CD4-positive, alpha-beta memory T cell (primary cell): Measurements from ENCODE around the gene AKNA. TPM values are rescaled to one million over a fixed set of nuclear protein-coding genes. Genes with fewer than 3 reads are reported as not detected.

Source experiments
- CTCF ChIA-PET: fragments of 350-600 bp; sonication (Branson Sonifier 250); formaldehyde crosslinking; loops from one replicate; lab custom pipeline; 2021; ENCODE audit warnings: inconsistent platforms; ENCODE audit not compliant: partially characterized antibody; lab: Charles Lee
- POLR2A ChIA-PET: fragments of 350-600 bp; sonication (Branson Sonifier 250); formaldehyde crosslinking; loops from one replicate; lab custom pipeline; 2021; ENCODE audit not compliant: partially characterized antibody; lab: Charles Lee
- DNase-seq, 5 donors: peaks; one replicate each; pipeline versions ENCODE4 v3.0.0 to v3.0.0-alpha.2; 2020 to 2022; ENCODE audit warnings: mixed read lengths in 1 of 5
- H3K27ac ChIP-seq: one replicate; pipeline ENCODE4 v1.7.0; 2013; ENCODE audit warnings: low read depth, low read length
- H3K27me3 ChIP-seq: 2 replicates; pipeline ENCODE4 v1.7.0; 2013; ENCODE audit warnings: mild to moderate bottlenecking, low read length, moderate library complexity; ENCODE audit not compliant: insufficient read depth
- H3K36me3 ChIP-seq: 2 replicates; pipeline ENCODE4 v1.7.0; 2013; ENCODE audit warnings: mild to moderate bottlenecking, low read length, moderate library complexity; ENCODE audit not compliant: insufficient read depth
- H3K4me1 ChIP-seq: 2 replicates; pipeline ENCODE4 v1.7.0; 2013; ENCODE audit warnings: mild to moderate bottlenecking, low read length, moderate library complexity; ENCODE audit not compliant: insufficient read depth
- H3K4me3 ChIP-seq, 2 donors: one replicate each; pipeline ENCODE4 v1.7.0; 2013; ENCODE audit warnings: low read length in 2 of 2, mild to moderate bottlenecking in 1 of 2
- H3K9me3 ChIP-seq, 2 donors: one replicate each; pipeline ENCODE4 v1.7.0; 2013; ENCODE audit warnings: low read length in 2 of 2, control low read depth in 1 of 2; ENCODE audit not compliant: control insufficient read depth in 1 of 2
- H3K27ac Mint-ChIP-seq, 7 donors: one replicate each; pipeline ENCODE4 v1.8.0; 2020 to 2021; ENCODE audit warnings: mixed read lengths in 7 of 7, mild to moderate bottlenecking in 6 of 7, inconsistent platforms in 3 of 7, moderate library complexity in 3 of 7
- H3K27me3 Mint-ChIP-seq, 2 donors: one replicate each; pipeline ENCODE4 v1.8.0; 2020 to 2021; ENCODE audit warnings: mixed read lengths in 2 of 2
- H3K36me3 Mint-ChIP-seq, 2 donors: one replicate each; pipeline ENCODE4 v1.8.0; 2020 to 2021; ENCODE audit warnings: mixed read lengths in 2 of 2, inconsistent platforms in 1 of 2, mild to moderate bottlenecking in 1 of 2
- H3K4me1 Mint-ChIP-seq, 4 donors: one replicate each; pipeline ENCODE4 v1.8.0; 2020 to 2021; ENCODE audit warnings: mixed read lengths in 4 of 4, mild to moderate bottlenecking in 1 of 4
- H3K4me3 Mint-ChIP-seq, 8 donors: one replicate each; pipeline ENCODE4 v1.8.0; 2020 to 2021; ENCODE audit warnings: mixed read lengths in 8 of 8, mild to moderate bottlenecking in 7 of 8, moderate library complexity in 6 of 8, inconsistent platforms in 3 of 8
- H3K9me3 Mint-ChIP-seq, 8 donors: one replicate each; pipeline ENCODE4 v1.8.0; 2020 to 2021; ENCODE audit warnings: mixed read lengths in 8 of 8, mild to moderate bottlenecking in 5 of 8, inconsistent platforms in 3 of 8, moderate library complexity in 1 of 8
- intact Hi-C: fragments of 100-400 bp; cut with micrococcal nuclease; formaldehyde crosslinking; loops from one replicate; pipeline ENCODE4 v1.15.1; 2023
- polyA plus RNA-seq, 2 donors: library from polyadenylated mRNA; unstranded; fragments of 300-500 nt; fragmentation: Illumina TruSeq; gene quantifications; one replicate each; pipeline ENCODE4 v1.2.3, GENCODE V29; 2021
- total RNA-seq, 2 experiments: library from RNA; stranded (reverse); gene quantifications; one replicate each; pipeline ENCODE4 v1.2.3, GENCODE V29; 2021

Gene AKNA
- total and polyA plus RNA-seq, 4 experiments from 2014 or later = 1.9 to 375 (median 205) TPM

GRCh38 chr9:114299286-114300152, 88.3 kb downstream of the AKNA start:
- CTCF ChIA-PET = no interaction called here
- Mint-ChIP-seq H3K36me3 (peaks cover 0 to 2% of the 10 kb centered on the region in 2 donors), H3K4me3 (no peak overlapping the region), H3K27ac (no peak overlapping the region), H3K27me3 (no peaks in the 10 kb centered on the region), H3K9me3 (peaks cover 0 to 23% (median 16%) of the 10 kb centered on the region in 8 donors), H3K4me1 (peaks cover 0 to 1% (median 0%) of the 10 kb centered on the region in 4 donors)
- Histone ChIP-seq H3K4me3 (no peak overlapping the region), H3K27me3 (no peaks in the 10 kb centered on the region), H3K9me3 (no peaks in the 10 kb centered on the region), H3K36me3 (no peaks in the 10 kb centered on the region), H3K4me1 (no peaks in the 10 kb centered on the region), H3K27ac (no peak overlapping the region)
- POLR2A ChIA-PET = no interaction called here
- intact Hi-C loops = no loop called here
- DNase-seq = no peak

DNA sequence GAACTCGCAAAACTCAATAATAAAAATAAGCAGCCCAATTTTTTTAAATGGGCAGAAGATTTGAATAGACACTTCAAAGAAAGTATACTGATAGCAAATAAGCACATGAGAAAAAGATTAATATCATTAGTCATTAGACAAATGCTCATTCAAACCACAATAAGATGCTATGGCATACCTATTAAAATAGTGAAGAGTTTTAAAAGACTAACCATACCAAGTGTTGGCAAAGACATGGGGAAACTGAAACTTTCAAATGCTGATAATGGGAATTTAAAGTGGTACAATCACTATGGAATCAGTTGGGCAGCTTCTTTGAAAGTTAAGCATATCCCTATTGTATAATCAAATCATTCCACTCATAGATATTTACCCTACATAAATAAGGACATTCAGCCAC, 91.4 kb downstream of the AKNA start:
- intact Hi-C loops = no loop called here
- no peaks in the 10 kb centered on the region for H3K36me3 ChIP-seq
- ChIA-PET CTCF (no interaction called here), POLR2A (no interaction called here)
- Mint-ChIP-seq H3K27me3 (no peaks in the 10 kb centered on the region), H3K4me3 (no peak overlapping the region), H3K9me3 (peaks cover 0 to 26% (median 18%) of the 10 kb centered on the region in 8 donors), H3K4me1 (no peaks in the 10 kb centered on the region), H3K36me3 (peaks cover 0 to 2% of the 10 kb centered on the region in 2 donors), H3K27ac (no peak overlapping the region)
- no peaks in the 10 kb centered on the region for H3K27me3 ChIP-seq
- no peak overlapping the region for H3K4me3 ChIP-seq
- H3K27ac ChIP-seq = no peak overlapping the region
- H3K4me1 ChIP-seq = no peaks in the 10 kb centered on the region
- no peaks in the 10 kb centered on the region for H3K9me3 ChIP-seq
- no peak for DNase-seq

GRCh38 chr9:114294664-114295063, 93.1 kb downstream of the AKNA start:
- intact Hi-C loops = no loop called here
- peaks cover 2 to 6% (median 5%) of the 10 kb centered on the region in 4 donors for H3K4me1 Mint-ChIP-seq
- H3K27me3 Mint-ChIP-seq = peaks cover 3 to 7% of the 10 kb centered on the region in 2 donors
- Histone ChIP-seq H3K4me1 (no peaks in the 10 kb centered on the region), H3K27me3 (no peaks in the 10 kb centered on the region), H3K27ac (no peak overlapping the region), H3K9me3 (no peaks in the 10 kb centered on the region), H3K4me3 (no peak overlapping the region), H3K36me3 (no peaks in the 10 kb centered on the region)
- H3K9me3 Mint-ChIP-seq = peaks cover 0 to 26% (median 18%) of the 10 kb centered on the region in 8 donors
- H3K4me3 Mint-ChIP-seq = no peak overlapping the region
- peaks cover 0 to 2% of the 10 kb centered on the region in 2 donors for H3K36me3 Mint-ChIP-seq
- no peak for DNase-seq
- CTCF ChIA-PET = interaction anchor here (5.2 kb wide), 1 partner anchor 212 kb away, joined by 47 read pairs; no protein-coding TSS in a partner anchor
- no peak overlapping the region for H3K27ac Mint-ChIP-seq
- POLR2A ChIA-PET = no interaction called here

DNA sequence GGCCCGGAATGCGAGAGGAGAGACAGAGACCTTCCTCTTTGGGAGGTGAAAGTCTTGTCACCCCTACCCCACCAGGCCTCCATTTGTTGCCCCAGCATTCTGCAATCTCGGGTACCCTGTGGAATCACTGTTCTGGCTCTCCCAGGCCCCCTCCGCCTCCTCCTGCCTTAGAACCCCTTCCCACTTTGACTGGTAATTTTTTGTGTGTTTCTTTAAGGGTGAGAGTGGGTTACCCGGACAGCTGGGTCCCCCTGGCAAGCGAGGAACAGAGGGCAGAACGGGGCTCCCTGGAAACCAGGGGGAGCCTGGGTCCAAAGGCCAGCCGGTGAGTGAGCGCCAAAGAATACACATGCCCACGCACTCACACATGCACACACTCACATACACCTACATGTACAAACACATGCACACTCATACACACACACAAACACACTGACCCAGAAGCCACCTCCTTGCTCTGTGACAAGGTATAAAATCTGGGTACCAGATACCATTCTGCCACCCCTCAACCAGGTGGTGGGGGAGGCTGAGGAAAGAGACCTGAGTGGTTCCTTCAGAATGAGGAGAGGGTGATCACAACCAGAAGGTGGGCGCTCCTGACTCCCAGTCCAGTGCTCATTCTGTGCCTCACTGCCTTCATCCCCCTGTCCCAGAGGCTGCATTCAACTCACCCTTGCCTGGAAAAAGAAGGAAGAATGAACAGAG, 95.7 kb downstream of the AKNA start:
- intact Hi-C loops = loop anchor here (1.0 kb wide), 1 partner anchor 184 kb away; no protein-coding TSS in a partner anchor
- H3K4me1 Mint-ChIP-seq = peaks cover 2 to 6% (median 5%) of the 10 kb centered on the region in 4 donors
- no peak overlapping the region for H3K4me3 Mint-ChIP-seq
- Histone ChIP-seq H3K27me3 (no peaks in the 10 kb centered on the region), H3K27ac (no peak overlapping the region), H3K4me1 (no peaks in the 10 kb centered on the region), H3K9me3 (no peaks in the 10 kb centered on the region), H3K4me3 (no peak overlapping the region), H3K36me3 (no peaks in the 10 kb centered on the region)
- peaks cover 0 to 26% (median 18%) of the 10 kb centered on the region in 8 donors for H3K9me3 Mint-ChIP-seq
- H3K36me3 Mint-ChIP-seq = peaks cover 0 to 2% of the 10 kb centered on the region in 2 donors
- DNase-seq = no peak
- H3K27ac Mint-ChIP-seq = no peak overlapping the region
- peaks cover 3 to 7% of the 10 kb centered on the region in 2 donors for H3K27me3 Mint-ChIP-seq
- CTCF ChIA-PET = interaction anchor here (0.9 to 5.2 kb wide), 7 partner anchors 18 to 209 kb away, joined by 3 to 47 read pairs (median 3); no protein-coding TSS in a partner anchor
- POLR2A ChIA-PET = no interaction called here

- no peak overlapping the region for H3K27ac ChIP-seq
- H3K27ac Mint-ChIP-seq = peak overlapping the region in 3 of 7 donors; percentile 8 to 57 (median 49)
- POLR2A ChIA-PET = no interaction called here
Measured at GRCh38 chr9:114291064-114291474, 96.7 kb downstream of the AKNA start.

GRCh38 chr9:114290561-114290986, 97.2 kb downstream of the AKNA start:
- Mint-ChIP-seq H3K27me3 (peaks cover 3 to 7% of the 10 kb centered on the region in 2 donors), H3K36me3 (peaks cover 0 to 2% of the 10 kb centered on the region in 2 donors), H3K4me3 (no peak overlapping the region), H3K9me3 (peaks cover 0 to 18% (median 10%) of the 10 kb centered on the region in 8 donors), H3K4me1 (peaks cover 2 to 6% (median 5%) of the 10 kb centered on the region in 4 donors), H3K27ac (peak overlapping the region in 2 of 7 donors; percentile 49 to 57)
- DNase-seq = no peak
- Histone ChIP-seq H3K9me3 (no peaks in the 10 kb centered on the region), H3K36me3 (no peaks in the 10 kb centered on the region), H3K4me3 (no peak overlapping the region), H3K27me3 (no peaks in the 10 kb centered on the region), H3K4me1 (no peaks in the 10 kb centered on the region), H3K27ac (no peak overlapping the region)
- ChIA-PET CTCF (interaction anchor here (0.5 to 5.2 kb wide), 19 partner anchors 9 to 1031 kb away, joined by 3 to 47 read pairs (median 4); partner anchors contain the start of gene COL27A1), POLR2A (no interaction called here)
- intact Hi-C loops = no loop called here

More at GRCh38 chr9:114291064-114291474, 96.7 kb downstream of the AKNA start:
- Mint-ChIP-seq H3K4me1 (peaks cover 2 to 6% (median 5%) of the 10 kb centered on the region in 4 donors), H3K9me3 (peaks cover 0 to 23% (median 14%) of the 10 kb centered on the region in 8 donors), H3K27me3 (peaks cover 3 to 7% of the 10 kb centered on the region in 2 donors), H3K4me3 (no peak overlapping the region), H3K36me3 (peaks cover 0 to 2% of the 10 kb centered on the region in 2 donors)
- Histone ChIP-seq H3K4me1 (no peaks in the 10 kb centered on the region), H3K27me3 (no peaks in the 10 kb centered on the region), H3K9me3 (no peaks in the 10 kb centered on the region), H3K4me3 (no peak overlapping the region), H3K36me3 (no peaks in the 10 kb centered on the region)
- intact Hi-C loops = loop anchor here (1.0 kb wide), 1 partner anchor 183 kb away; no protein-coding TSS in a partner anchor
- DNase-seq = peak in 4 of 5 donors; percentile 53 to 62 (median 58)
- CTCF ChIA-PET = interaction anchor here (0.5 to 5.2 kb wide), 23 partner anchors 9 to 1031 kb away, joined by 3 to 47 read pairs (median 3); partner anchors contain the start of gene COL27A1
